ENCODE data around the gene PHLPP1. TPM values are rescaled to one million over a fixed set of nuclear protein-coding genes. Genes with fewer than 3 reads are reported as not detected.

The PHLPP1 gene
- total RNA-seq, 1 experiment from 2014 or later = 13.7 TPM

DNA sequence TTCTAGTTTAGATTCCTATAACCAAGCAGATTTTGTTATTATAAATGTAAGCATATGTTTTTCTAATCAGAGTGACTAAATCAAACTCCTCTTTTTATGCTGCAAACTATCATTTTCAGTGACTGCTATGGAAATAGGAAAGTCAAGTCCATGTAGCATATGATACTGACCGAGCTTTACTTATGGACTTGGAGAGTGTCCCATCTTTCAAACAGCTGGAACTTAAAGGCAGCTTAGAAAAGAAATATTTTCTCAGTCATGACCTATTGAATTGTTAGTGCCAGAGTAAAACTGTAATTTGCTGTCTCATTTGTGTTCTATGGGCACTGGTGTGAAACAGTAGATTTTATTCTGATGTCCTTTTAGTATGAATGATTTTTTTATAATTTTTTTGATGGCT is 76.7 kb downstream of the PHLPP1 start:
- Histone ChIP-seq H3K27ac (ENCODE audit: low read depth, low read length, poor library complexity, severe bottlenecking) (no peak overlapping the region), H3K4me3 (ENCODE audit: low read depth, low read length, poor library complexity, severe bottlenecking) (no peak overlapping the region), H3K36me3 (ENCODE audit: insufficient read depth, low read length, poor library complexity, severe bottlenecking) (no peaks in the 10 kb centered on the region), H3K4me1 (ENCODE audit: insufficient read depth, low read length, poor library complexity, severe bottlenecking) (peaks cover 16% of the 10 kb centered on the region), H3K27me3 (replicated peaks; ENCODE audit: insufficient read depth, low read depth, low read length, poor library complexity) (no peaks in the 10 kb centered on the region), H3K9me3 (ENCODE audit: low read depth, low read length, poor library complexity, severe bottlenecking) (no peaks in the 10 kb centered on the region)
- DNase-seq (ENCODE audit: low spot score) = no peak
- POLR2A ChIA-PET (ENCODE audit: low non-redundant PET) = no interaction called here
- CTCF ChIA-PET = no interaction called here
- TF ChIP-seq, protein P1, sequence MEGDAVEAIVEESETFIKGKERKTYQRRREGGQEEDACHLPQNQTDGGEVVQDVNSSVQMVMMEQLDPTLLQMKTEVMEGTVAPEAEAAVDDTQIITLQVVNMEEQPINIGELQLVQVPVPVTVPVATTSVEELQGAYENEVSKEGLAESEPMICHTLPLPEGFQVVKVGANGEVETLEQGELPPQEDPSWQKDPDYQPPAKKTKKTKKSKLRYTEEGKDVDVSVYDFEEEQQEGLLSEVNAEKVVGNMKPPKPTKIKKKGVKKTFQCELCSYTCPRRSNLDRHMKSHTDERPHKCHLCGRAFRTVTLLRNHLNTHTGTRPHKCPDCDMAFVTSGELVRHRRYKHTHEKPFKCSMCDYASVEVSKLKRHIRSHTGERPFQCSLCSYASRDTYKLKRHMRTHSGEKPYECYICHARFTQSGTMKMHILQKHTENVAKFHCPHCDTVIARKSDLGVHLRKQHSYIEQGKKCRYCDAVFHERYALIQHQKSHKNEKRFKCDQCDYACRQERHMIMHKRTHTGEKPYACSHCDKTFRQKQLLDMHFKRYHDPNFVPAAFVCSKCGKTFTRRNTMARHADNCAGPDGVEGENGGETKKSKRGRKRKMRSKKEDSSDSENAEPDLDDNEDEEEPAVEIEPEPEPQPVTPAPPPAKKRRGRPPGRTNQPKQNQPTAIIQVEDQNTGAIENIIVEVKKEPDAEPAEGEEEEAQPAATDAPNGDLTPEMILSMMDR (conservative IDR thresholded peaks at IDR 0.05; ENCODE audit: low read depth, low read length) = no peak
- TF ChIP-seq EZH2 (IDR thresholded peaks at IDR 0.05; ENCODE audit: borderline replicate concordance, low read depth, low read length, poor library complexity, severe bottlenecking) = no peak
- BruUV-seq (replicated peaks) = no TSS peak
- intact Hi-C loops (cut with micrococcal nuclease; ENCODE audit: unreplicated experiment) = loop anchor here (10.0 kb wide), 1 partner anchor 187 kb away; no protein-coding TSS in a partner anchor

DNA sequence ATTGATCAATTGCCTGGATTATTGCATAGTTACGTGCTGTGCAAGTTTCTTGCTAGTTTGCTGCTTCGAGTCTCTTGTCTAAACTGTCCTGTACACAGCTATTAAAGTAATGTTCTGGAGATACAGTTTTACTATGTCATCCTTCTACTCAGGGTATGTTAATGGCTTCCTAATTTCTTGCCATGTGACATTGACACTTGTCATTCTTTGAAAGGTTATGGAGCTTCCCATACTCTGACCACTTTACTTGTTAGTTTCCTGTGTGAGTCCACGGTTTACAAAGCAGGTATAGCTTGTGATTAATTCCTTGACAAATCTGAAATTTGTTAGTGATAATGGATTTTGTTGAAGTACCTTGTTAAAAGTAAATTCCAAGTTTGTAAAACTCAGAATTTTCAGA is 80.5 kb downstream of the PHLPP1 start:
- peaks cover 12% of the 10 kb centered on the region for H3K4me1 ChIP-seq (ENCODE audit: insufficient read depth, low read length, poor library complexity, severe bottlenecking)
- no peaks in the 10 kb centered on the region for H3K9me3 ChIP-seq (ENCODE audit: low read depth, low read length, poor library complexity, severe bottlenecking)
- intact Hi-C loops (cut with micrococcal nuclease; ENCODE audit: unreplicated experiment) = loop anchor here (10.0 kb wide), 1 partner anchor 191 kb away; no protein-coding TSS in a partner anchor
- H3K36me3 ChIP-seq (ENCODE audit: insufficient read depth, low read length, poor library complexity, severe bottlenecking) = no peaks in the 10 kb centered on the region
- no peak overlapping the region for H3K27ac ChIP-seq (ENCODE audit: low read depth, low read length, poor library complexity, severe bottlenecking)
- no peak overlapping the region for H3K4me3 ChIP-seq (ENCODE audit: low read depth, low read length, poor library complexity, severe bottlenecking)
- DNase-seq (ENCODE audit: low spot score) = no peak
- ChIA-PET CTCF (no interaction called here), POLR2A (ENCODE audit: low non-redundant PET) (interaction anchor here (0.6 kb wide), 1 partner anchor 98 kb away, joined by 6 read pairs; no protein-coding TSS in a partner anchor)
- no peaks in the 10 kb centered on the region for H3K27me3 ChIP-seq (replicated peaks; ENCODE audit: insufficient read depth, low read depth, low read length, poor library complexity)
- TF ChIP-seq EZH2 (IDR thresholded peaks at IDR 0.05; ENCODE audit: borderline replicate concordance, low read depth, low read length, poor library complexity, severe bottlenecking) = no peak
- TF ChIP-seq, protein P1 (conservative IDR thresholded peaks at IDR 0.05; ENCODE audit: low read depth, low read length) = no peak
- no TSS peak for BruUV-seq (replicated peaks)

DNA sequence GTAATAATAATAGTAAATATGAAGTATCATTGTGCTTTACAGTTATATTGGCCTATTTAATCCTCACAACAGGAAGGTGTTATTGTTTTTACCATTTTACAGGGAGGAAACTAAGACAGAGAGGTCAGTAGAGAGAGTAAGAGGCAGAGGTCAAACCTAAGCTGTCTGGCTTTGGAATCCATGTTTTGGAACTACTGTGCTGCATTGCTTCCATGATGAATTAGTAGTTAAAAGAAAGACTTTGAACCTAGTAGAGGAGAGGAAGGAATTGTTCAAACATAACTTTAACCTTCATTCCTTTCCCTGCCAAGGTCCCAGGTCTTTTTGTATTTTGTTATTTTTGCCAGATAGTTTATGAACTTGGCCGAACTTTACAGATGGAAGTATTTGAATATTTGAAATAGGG is 80.9 kb downstream of the PHLPP1 start:
- Histone ChIP-seq H3K4me1 (ENCODE audit: insufficient read depth, low read length, poor library complexity, severe bottlenecking) (peaks cover 8% of the 10 kb centered on the region), H3K9me3 (ENCODE audit: low read depth, low read length, poor library complexity, severe bottlenecking) (no peaks in the 10 kb centered on the region), H3K27me3 (replicated peaks; ENCODE audit: insufficient read depth, low read depth, low read length, poor library complexity) (no peaks in the 10 kb centered on the region), H3K36me3 (ENCODE audit: insufficient read depth, low read length, poor library complexity, severe bottlenecking) (no peaks in the 10 kb centered on the region), H3K27ac (ENCODE audit: low read depth, low read length, poor library complexity, severe bottlenecking) (no peak overlapping the region), H3K4me3 (ENCODE audit: low read depth, low read length, poor library complexity, severe bottlenecking) (no peak overlapping the region)
- ChIA-PET POLR2A (ENCODE audit: low non-redundant PET) (no interaction called here), CTCF (no interaction called here)
- no peak for DNase-seq (ENCODE audit: low spot score)
- BruUV-seq (replicated peaks) = no TSS peak
- TF ChIP-seq, protein P1 (conservative IDR thresholded peaks at IDR 0.05; ENCODE audit: low read depth, low read length) = no peak
- no peak for TF ChIP-seq EZH2 (IDR thresholded peaks at IDR 0.05; ENCODE audit: borderline replicate concordance, low read depth, low read length, poor library complexity, severe bottlenecking)
- intact Hi-C loops (cut with micrococcal nuclease; ENCODE audit: unreplicated experiment) = loop anchor here (10.0 kb wide), 1 partner anchor 191 kb away; no protein-coding TSS in a partner anchor
